KMS-11 (cell line): ENCODE data around the gene CAMKK2.

Experiments used
- H2AFZ ChIP-seq: fragments of 200-600 bp; sonication (generic); 2 replicates; pipeline ENCODE4 v1.6.1; 2016; ENCODE audit warnings: antibody characterized with exemption, mixed run types, low read depth
- H3K27ac ChIP-seq: fragments of 200-600 bp; sonication (generic); 2 replicates; pipeline ENCODE4 v1.6.1; 2016; ENCODE audit warnings: mild to moderate bottlenecking, mixed run types
- H3K27me3 ChIP-seq: fragments of 200-600 bp; sonication (generic); 2 replicates; pipeline ENCODE4 v1.6.1; 2017; ENCODE audit warnings: mild to moderate bottlenecking, low read depth, mixed run types, moderate library complexity; ENCODE audit not compliant: insufficient read depth
- H3K36me3 ChIP-seq: fragments of 200-600 bp; sonication (generic); 2 replicates; pipeline ENCODE4 v1.6.1; 2017; ENCODE audit warnings: mild to moderate bottlenecking, mixed run types; ENCODE audit not compliant: insufficient read depth
- H3K4me1 ChIP-seq: fragments of 200-600 bp; sonication (generic); 2 replicates; pipeline ENCODE4 v1.6.1; 2016; ENCODE audit warnings: mild to moderate bottlenecking, low read depth, mixed run types; ENCODE audit not compliant: poor library complexity, severe bottlenecking
- H3K4me2 ChIP-seq: fragments of 200-600 bp; sonication (generic); 2 replicates; pipeline ENCODE4 v1.7.0; 2016; ENCODE audit warnings: mild to moderate bottlenecking, mixed run types
- H3K4me3 ChIP-seq: fragments of 200-600 bp; sonication (generic); IDR thresholded peaks from 2 replicates; pipeline ENCODE4 v1.6.1; 2017; ENCODE audit warnings: low read depth, low read length, mixed read lengths; ENCODE audit not compliant: insufficient read depth
- H3K79me2 ChIP-seq: fragments of 200-600 bp; sonication (generic); 2 replicates; pipeline ENCODE4 v1.6.1; 2016; ENCODE audit warnings: low read depth, mixed run types; ENCODE audit not compliant: insufficient read depth
- H3K9ac ChIP-seq: fragments of 200-600 bp; sonication (generic); 2 replicates; pipeline ENCODE4 v1.6.1; 2016; ENCODE audit warnings: mild to moderate bottlenecking, mixed run types
- H4K20me1 ChIP-seq: fragments of 200-600 bp; sonication (generic); 2 replicates; pipeline ENCODE4 v1.6.1; 2016; ENCODE audit warnings: mild to moderate bottlenecking, mixed run types; ENCODE audit not compliant: insufficient read depth
- CTCF ChIP-seq: fragments of 200-600 bp; sonication (generic); conservative IDR thresholded peaks from 2 replicates; pipeline ENCODE4 v1.6.1; 2017; ENCODE audit warnings: low read depth, mild to moderate bottlenecking, antibody characterized with exemption, low read length, moderate library complexity, mixed read lengths

The CAMKK2 gene

GRCh38 chr12:121264135-121264534 is 32.4 kb downstream of the CAMKK2 start:
- Histone ChIP-seq H3K4me2 (no peak overlapping the region), H3K4me3 (no peak overlapping the region), H3K27ac (no peak overlapping the region), H3K9ac (no peak overlapping the region), H3K79me2 (no peaks in the 10 kb centered on the region), H3K4me1 (peaks cover 6% of the 10 kb centered on the region), H4K20me1 (no peaks in the 10 kb centered on the region), H2AFZ (no peak overlapping the region), H3K27me3 (no peaks in the 10 kb centered on the region), H3K36me3 (no peaks in the 10 kb centered on the region)
- no peak for TF ChIP-seq CTCF

GRCh38 chr12:121263206-121263935 is 33.1 kb downstream of the CAMKK2 start:
- H3K4me1 ChIP-seq, result peaks cover 13% of the 10 kb centered on the region
- H3K36me3 ChIP-seq, result no peaks in the 10 kb centered on the region
- no peak overlapping the region for H2AFZ ChIP-seq
- no peak overlapping the region for H3K4me2 ChIP-seq
- H4K20me1 ChIP-seq, result no peaks in the 10 kb centered on the region
- TF ChIP-seq CTCF, result no peak
- no peaks in the 10 kb centered on the region for H3K27me3 ChIP-seq
- no peaks in the 10 kb centered on the region for H3K79me2 ChIP-seq
- H3K27ac ChIP-seq, result no peak overlapping the region
- no peak overlapping the region for H3K4me3 ChIP-seq
- H3K9ac ChIP-seq, result no peak overlapping the region

GRCh38 chr12:121261398-121261797 is 35.1 kb downstream of the CAMKK2 start:
- no peaks in the 10 kb centered on the region for H3K36me3 ChIP-seq
- peaks cover 16% of the 10 kb centered on the region for H3K4me1 ChIP-seq

DNA sequence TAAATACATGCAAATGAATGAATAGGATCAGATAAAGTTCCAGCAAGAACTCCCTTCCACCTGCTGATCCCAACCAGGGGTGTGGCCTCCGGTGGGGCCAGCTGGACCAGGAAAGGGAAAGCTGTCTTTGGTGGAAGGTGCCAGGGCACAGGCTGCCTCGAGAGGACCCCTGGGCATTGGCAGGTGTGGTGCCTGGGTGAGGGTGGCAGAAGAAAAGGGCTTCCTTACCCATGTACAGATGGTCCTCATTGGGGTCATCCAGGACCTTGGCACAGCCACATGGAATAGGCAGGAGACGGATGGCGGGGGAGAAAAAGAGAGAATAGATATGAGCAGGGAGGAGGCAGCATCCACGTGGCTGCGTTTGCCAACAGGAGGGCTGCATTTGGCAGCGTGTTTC is 36.4 kb downstream of the CAMKK2 start:
- Histone ChIP-seq H3K27me3 (no peaks in the 10 kb centered on the region), H3K9ac (no peak overlapping the region), H4K20me1 (no peaks in the 10 kb centered on the region), H3K79me2 (no peaks in the 10 kb centered on the region), H3K4me1 (peaks cover 16% of the 10 kb centered on the region), H3K4me2 (no peak overlapping the region), H3K27ac (no peak overlapping the region), H3K4me3 (no peak overlapping the region), H2AFZ (no peak overlapping the region), H3K36me3 (no peaks in the 10 kb centered on the region)
- TF ChIP-seq CTCF, result no peak

More at GRCh38 chr12:121261398-121261797, 35.1 kb downstream of the CAMKK2 start:
- no peaks in the 10 kb centered on the region for H3K79me2 ChIP-seq
- no peaks in the 10 kb centered on the region for H4K20me1 ChIP-seq
- H3K4me3 ChIP-seq, result no peak overlapping the region
- H3K4me2 ChIP-seq, result no peak overlapping the region
- no peak overlapping the region for H3K9ac ChIP-seq
- TF ChIP-seq CTCF, result no peak
- no peak overlapping the region for H3K27ac ChIP-seq
- H3K27me3 ChIP-seq, result no peaks in the 10 kb centered on the region
- H2AFZ ChIP-seq, result no peak overlapping the region
